ENCODE measurements around the gene GALNT15. TPM values are rescaled to one million over a fixed set of nuclear protein-coding genes. Genes with fewer than 3 reads are reported as not detected.

Gene GALNT15
- total RNA-seq, 2 experiments from 2014 or later: not detected

GRCh38 chr3:16216373-16216935 lies 42.0 kb downstream of the GALNT15 start:
- H3K4me1 Mint-ChIP-seq: no peaks in the 10 kb centered on the region
- H3K9me3 Mint-ChIP-seq: no peaks in the 10 kb centered on the region
- no peak overlapping the region for H3K27ac Mint-ChIP-seq
- H3K36me3 Mint-ChIP-seq: no peaks in the 10 kb centered on the region
- no peak for DNase-seq
- no peak overlapping the region for H3K4me3 Mint-ChIP-seq
- no peaks in the 10 kb centered on the region for H3K27me3 Mint-ChIP-seq

GRCh38 chr3:16219777-16220176 lies 45.3 kb downstream of the GALNT15 start:
- Mint-ChIP-seq H3K27me3 (no peaks in the 10 kb centered on the region), H3K27ac (no peak overlapping the region), H3K36me3 (no peaks in the 10 kb centered on the region), H3K4me1 (peaks cover 1% of the 10 kb centered on the region), H3K9me3 (no peaks in the 10 kb centered on the region), H3K4me3 (no peak overlapping the region)
- DNase-seq: no peak

GRCh38 chr3:16221990-16222389 lies 47.5 kb downstream of the GALNT15 start:
- no peaks in the 10 kb centered on the region for H3K9me3 Mint-ChIP-seq
- no peak overlapping the region for H3K4me3 Mint-ChIP-seq
- peaks cover 1% of the 10 kb centered on the region for H3K4me1 Mint-ChIP-seq
- DNase-seq: no peak
- H3K27ac Mint-ChIP-seq: no peak overlapping the region
- H3K27me3 Mint-ChIP-seq: no peaks in the 10 kb centered on the region
- H3K36me3 Mint-ChIP-seq: no peaks in the 10 kb centered on the region

- no peaks in the 10 kb centered on the region for H3K9me3 Mint-ChIP-seq
- H3K36me3 Mint-ChIP-seq: no peaks in the 10 kb centered on the region
- no peak overlapping the region for H3K4me3 Mint-ChIP-seq
- H3K27me3 Mint-ChIP-seq: no peaks in the 10 kb centered on the region
- peaks cover 1% of the 10 kb centered on the region for H3K4me1 Mint-ChIP-seq
- H3K27ac Mint-ChIP-seq: no peak overlapping the region
- no peak for DNase-seq
Observed at GRCh38 chr3:16222547-16222946, 48.1 kb downstream of the GALNT15 start.

GRCh38 chr3:16224325-16224724 lies 49.8 kb downstream of the GALNT15 start:
- DNase-seq: no peak
- Mint-ChIP-seq H3K9me3 (no peaks in the 10 kb centered on the region), H3K4me1 (peaks cover 1% of the 10 kb centered on the region), H3K36me3 (no peaks in the 10 kb centered on the region), H3K27ac (no peak overlapping the region), H3K4me3 (no peak overlapping the region), H3K27me3 (no peaks in the 10 kb centered on the region)

- H3K9me3 Mint-ChIP-seq: no peaks in the 10 kb centered on the region
- H3K27me3 Mint-ChIP-seq: peaks cover 2% of the 10 kb centered on the region
- H3K27ac Mint-ChIP-seq: no peak overlapping the region
- no peak for DNase-seq
- no peak overlapping the region for H3K4me3 Mint-ChIP-seq
- H3K36me3 Mint-ChIP-seq: no peaks in the 10 kb centered on the region
- peaks cover 1% of the 10 kb centered on the region for H3K4me1 Mint-ChIP-seq
Observed at GRCh38 chr3:16227566-16227965, 53.1 kb downstream of the GALNT15 start.

GRCh38 chr3:16229681-16230080 lies 55.2 kb downstream of the GALNT15 start:
- Mint-ChIP-seq H3K36me3 (no peaks in the 10 kb centered on the region), H3K4me1 (no peaks in the 10 kb centered on the region), H3K9me3 (no peaks in the 10 kb centered on the region), H3K27me3 (peaks cover 2% of the 10 kb centered on the region), H3K4me3 (no peak overlapping the region), H3K27ac (no peak overlapping the region)
- DNase-seq: no peak

GRCh38 chr3:16231983-16232382 lies 57.5 kb downstream of the GALNT15 start:
- Mint-ChIP-seq H3K27me3 (peaks cover 2% of the 10 kb centered on the region), H3K36me3 (no peaks in the 10 kb centered on the region), H3K4me1 (no peaks in the 10 kb centered on the region), H3K4me3 (no peak overlapping the region), H3K9me3 (no peaks in the 10 kb centered on the region), H3K27ac (no peak overlapping the region)
- DNase-seq: no peak

GRCh38 chr3:16233806-16234205 lies 59.3 kb downstream of the GALNT15 start:
- H3K4me1 Mint-ChIP-seq: no peaks in the 10 kb centered on the region
- H3K36me3 Mint-ChIP-seq: no peaks in the 10 kb centered on the region
- H3K4me3 Mint-ChIP-seq: no peak overlapping the region
- H3K27me3 Mint-ChIP-seq: peaks cover 2% of the 10 kb centered on the region
- DNase-seq: no peak
- no peaks in the 10 kb centered on the region for H3K9me3 Mint-ChIP-seq
- no peak overlapping the region for H3K27ac Mint-ChIP-seq

GRCh38 chr3:16234281-16234680 lies 59.8 kb downstream of the GALNT15 start:
- no peaks in the 10 kb centered on the region for H3K9me3 Mint-ChIP-seq
- no peaks in the 10 kb centered on the region for H3K36me3 Mint-ChIP-seq
- H3K27me3 Mint-ChIP-seq: peaks cover 2% of the 10 kb centered on the region
- no peak overlapping the region for H3K4me3 Mint-ChIP-seq
- no peak overlapping the region for H3K27ac Mint-ChIP-seq
- H3K4me1 Mint-ChIP-seq: no peaks in the 10 kb centered on the region
- no peak for DNase-seq

- Mint-ChIP-seq H3K36me3 (no peaks in the 10 kb centered on the region), H3K27ac (no peak overlapping the region), H3K9me3 (no peaks in the 10 kb centered on the region), H3K4me1 (peaks cover 4% of the 10 kb centered on the region), H3K27me3 (peaks cover 2% of the 10 kb centered on the region), H3K4me3 (no peak overlapping the region)
- DNase-seq: no peak
Observed at GRCh38 chr3:16236030-16236639, 61.7 kb downstream of the GALNT15 start.

GRCh38 chr3:16236856-16237393 lies 62.4 kb downstream of the GALNT15 start:
- no peak for DNase-seq
- Mint-ChIP-seq H3K36me3 (no peaks in the 10 kb centered on the region), H3K4me1 (peaks cover 4% of the 10 kb centered on the region)

GRCh38 chr3:16239086-16239770 lies 64.7 kb downstream of the GALNT15 start:
- no peak overlapping the region for H3K4me3 Mint-ChIP-seq
- H3K4me1 Mint-ChIP-seq: peaks cover 4% of the 10 kb centered on the region
- no peaks in the 10 kb centered on the region for H3K36me3 Mint-ChIP-seq

More at GRCh38 chr3:16236856-16237393, 62.4 kb downstream of the GALNT15 start:
- no peaks in the 10 kb centered on the region for H3K9me3 Mint-ChIP-seq
- H3K27ac Mint-ChIP-seq: no peak overlapping the region
- peaks cover 2% of the 10 kb centered on the region for H3K27me3 Mint-ChIP-seq
- no peak overlapping the region for H3K4me3 Mint-ChIP-seq

GRCh38 chr3:16239780-16240179 lies 65.3 kb downstream of the GALNT15 start:
- Mint-ChIP-seq H3K36me3 (no peaks in the 10 kb centered on the region), H3K27me3 (no peaks in the 10 kb centered on the region), H3K4me1 (peaks cover 4% of the 10 kb centered on the region), H3K27ac (no peak overlapping the region), H3K4me3 (no peak overlapping the region), H3K9me3 (no peaks in the 10 kb centered on the region)
- no peak for DNase-seq

More at GRCh38 chr3:16239086-16239770, 64.7 kb downstream of the GALNT15 start:
- DNase-seq: no peak
- Mint-ChIP-seq H3K27ac (no peak overlapping the region), H3K9me3 (no peaks in the 10 kb centered on the region), H3K27me3 (no peaks in the 10 kb centered on the region)

GRCh38 chr3:16240229-16241023 lies 65.9 kb downstream of the GALNT15 start:
- Mint-ChIP-seq H3K36me3 (no peaks in the 10 kb centered on the region), H3K4me3 (no peak overlapping the region), H3K9me3 (no peaks in the 10 kb centered on the region), H3K27me3 (no peaks in the 10 kb centered on the region), H3K4me1 (peaks cover 4% of the 10 kb centered on the region), H3K27ac (no peak overlapping the region)
- DNase-seq: no peak
